Muscle layer of duodenum (tissue), 2 donors: ENCODE measurements around the gene CTIF.
"Not testable (repeated sequence)": the region's sequence is repeated elsewhere in the genome, so short reads cannot be mapped to it uniquely, and the experiment has no call there.

Experiments used
- H3K27ac ChIP-seq: one replicate; pipeline ENCODE4 v1.7.0; 2013; ENCODE audit warnings: mild to moderate bottlenecking, low read length
- H3K27me3 ChIP-seq: one replicate; pipeline ENCODE4 v1.7.0; 2013; ENCODE audit warnings: low read depth, mild to moderate bottlenecking, control low read depth, low read length
- H3K36me3 ChIP-seq, 2 donors: one replicate each; pipeline ENCODE4 v1.7.0; 2013; ENCODE audit warnings: low read length in 2 of 2, control low read depth in 1 of 2, mild to moderate bottlenecking in 1 of 2; ENCODE audit not compliant: insufficient read depth in 2 of 2, control insufficient read depth in 1 of 2
- H3K4me1 ChIP-seq, 2 donors: one replicate each; pipeline ENCODE4 v1.7.0; 2013; ENCODE audit warnings: low read length in 2 of 2, mild to moderate bottlenecking in 2 of 2, control low read depth in 1 of 2, moderate library complexity in 1 of 2; ENCODE audit not compliant: insufficient read depth in 2 of 2, control insufficient read depth in 1 of 2
- H3K4me3 ChIP-seq, 2 donors: one replicate each; pipeline ENCODE4 v1.7.0; 2013; ENCODE audit warnings: low read length in 2 of 2, low read depth in 1 of 2, mild to moderate bottlenecking in 1 of 2
- H3K9me3 ChIP-seq, 2 donors: one replicate each; pipeline ENCODE4 v1.7.0; 2013; ENCODE audit warnings: low read length in 2 of 2, control low read depth in 1 of 2, mild to moderate bottlenecking in 1 of 2; ENCODE audit not compliant: control insufficient read depth in 1 of 2
- donor health status: healthy.

Gene CTIF

DNA sequence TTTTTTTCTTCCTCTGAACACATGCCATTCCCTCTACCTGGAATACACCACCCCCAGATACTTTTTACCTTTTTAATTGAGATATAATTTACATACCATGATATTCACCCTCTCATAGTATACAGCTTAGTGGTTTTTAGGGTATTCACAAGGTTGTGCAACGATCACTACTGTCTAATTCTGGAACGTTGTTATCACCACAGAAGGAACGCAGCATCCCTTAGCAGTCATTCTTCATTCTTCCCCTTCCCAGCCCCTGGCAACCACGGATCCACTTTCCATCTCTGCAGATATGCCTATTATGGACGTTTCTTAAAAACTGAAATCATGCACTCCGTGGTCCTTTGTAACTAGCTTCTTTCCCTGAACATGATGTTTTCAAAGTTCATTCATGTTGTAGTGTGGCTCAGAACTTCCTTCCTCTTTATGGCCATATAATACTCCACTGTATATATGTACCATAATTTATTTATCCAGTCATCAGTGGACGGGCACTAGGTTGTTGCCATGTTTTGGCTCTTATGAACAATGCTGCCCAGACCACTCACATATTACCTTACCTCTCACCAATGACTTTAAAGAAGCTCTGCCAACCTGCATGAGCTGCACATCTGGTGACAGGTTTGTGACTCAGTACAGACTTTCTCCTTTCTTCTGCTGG is 168.9 kb downstream of the CTIF start:
- Histone ChIP-seq H3K36me3 (peaks cover 0 to 5% of the 10 kb centered on the region in 2 donors), H3K4me1 (no peaks in the 10 kb centered on the region), H3K4me3 (no peak overlapping the region), H3K9me3 (no peaks in the 10 kb centered on the region), H3K27ac (no peak overlapping the region), H3K27me3 (no peaks in the 10 kb centered on the region)

DNA sequence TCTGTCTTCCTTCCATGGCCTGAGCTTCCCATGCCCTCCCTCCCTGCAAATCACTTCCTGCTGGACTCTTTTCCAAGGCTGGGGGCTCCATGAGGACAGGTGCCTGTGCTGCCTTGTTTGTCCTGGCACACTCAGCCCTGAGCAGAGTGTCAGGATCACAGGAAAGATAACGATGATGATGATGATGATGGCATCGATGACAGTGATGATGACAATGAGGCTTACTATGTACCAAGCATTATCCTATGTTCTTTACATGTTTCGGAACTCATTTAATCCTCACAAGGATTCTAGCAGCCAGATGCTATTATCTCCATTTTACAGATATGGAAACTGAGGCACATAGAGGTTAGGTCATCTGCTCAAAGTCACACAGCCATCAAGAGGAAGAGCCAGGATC is 170.0 kb downstream of the CTIF start:
- H3K9me3 ChIP-seq: no peaks in the 10 kb centered on the region
- no peaks in the 10 kb centered on the region for H3K4me1 ChIP-seq
- no peak overlapping the region for H3K27ac ChIP-seq
- no peaks in the 10 kb centered on the region for H3K27me3 ChIP-seq
- peaks cover 0 to 10% of the 10 kb centered on the region in 2 donors for H3K36me3 ChIP-seq
- H3K4me3 ChIP-seq: no peak overlapping the region

DNA sequence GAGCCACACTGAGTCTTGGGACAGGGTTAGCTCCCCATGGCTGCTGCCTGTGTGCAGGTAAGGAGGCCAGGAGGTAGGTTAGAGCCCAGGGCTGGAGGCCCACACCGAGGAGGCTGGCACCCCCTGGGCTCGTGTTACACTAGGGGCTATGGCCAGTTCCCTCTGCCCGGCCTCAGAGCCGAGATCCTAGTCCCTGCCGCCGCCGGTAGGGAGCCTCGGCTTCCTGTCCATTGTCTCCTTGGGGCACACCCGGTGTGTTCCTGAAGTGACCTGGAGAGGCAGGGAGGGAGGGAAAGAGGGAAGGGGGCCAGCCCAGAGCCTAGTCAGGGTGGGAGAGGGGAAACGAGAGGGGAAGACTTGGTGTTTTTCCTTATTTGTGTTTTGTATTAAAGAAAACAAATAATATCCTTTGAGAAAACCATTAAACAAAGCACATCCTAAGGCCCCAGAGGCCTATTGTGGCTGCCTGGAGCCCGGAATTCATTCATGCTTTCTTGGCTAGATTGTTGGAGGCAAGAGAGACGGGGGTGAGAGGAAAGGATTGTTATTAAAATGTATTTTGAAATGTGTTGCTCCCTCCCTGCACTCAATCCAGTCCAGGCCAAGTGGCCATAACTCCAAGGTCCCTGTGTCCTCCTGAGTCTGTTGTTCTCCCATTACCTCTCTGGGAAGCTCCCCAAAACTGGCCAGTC is 170.7 kb downstream of the CTIF start:
- Histone ChIP-seq H3K27me3 (no peaks in the 10 kb centered on the region), H3K27ac (no peak overlapping the region), H3K9me3 (no peaks in the 10 kb centered on the region), H3K4me1 (no peaks in the 10 kb centered on the region), H3K4me3 (no peak overlapping the region), H3K36me3 (peaks cover 0 to 10% of the 10 kb centered on the region in 2 donors)

DNA sequence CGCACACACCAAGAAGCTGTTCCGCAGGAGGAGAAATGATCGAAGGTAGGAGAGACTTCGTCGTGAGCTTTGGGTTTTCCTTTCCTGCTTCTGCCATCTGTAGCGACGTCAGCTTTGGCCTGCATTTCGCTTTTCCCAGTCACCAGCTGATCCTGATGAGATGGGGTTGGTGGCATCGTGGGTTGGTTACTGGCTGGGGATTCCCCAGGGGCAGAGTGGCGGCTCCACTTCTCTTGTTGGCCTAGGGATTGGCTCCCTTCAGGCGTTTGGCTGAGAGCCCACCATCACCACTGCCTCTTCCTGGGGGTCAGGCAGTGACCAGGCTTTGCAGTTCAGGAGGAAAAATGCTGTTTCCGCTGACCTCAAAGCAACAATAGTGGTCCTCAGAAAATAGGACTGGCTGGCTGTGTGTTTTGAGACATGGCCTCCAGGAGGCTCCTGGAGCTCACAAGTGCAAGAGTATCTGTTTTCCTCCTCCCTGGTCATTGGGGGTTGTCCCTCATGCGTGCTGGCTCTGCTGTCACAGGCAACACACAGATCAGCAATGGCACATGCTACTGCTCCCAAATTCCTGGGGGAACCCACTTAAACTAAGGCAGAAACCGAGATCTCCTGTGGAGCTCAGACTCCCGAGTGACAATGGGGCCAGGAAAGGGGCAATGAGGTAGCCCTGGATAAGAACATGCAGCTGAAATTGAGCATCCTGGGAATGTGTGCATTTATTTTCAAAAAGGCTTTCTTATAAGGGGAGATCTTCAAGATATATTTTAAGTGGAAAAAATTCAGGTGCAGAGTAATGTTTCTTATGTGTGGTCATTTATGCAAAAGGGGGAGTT is 173.0 kb downstream of the CTIF start:
- no peaks in the 10 kb centered on the region for H3K27me3 ChIP-seq
- H3K4me1 ChIP-seq: no peaks in the 10 kb centered on the region
- H3K27ac ChIP-seq: no peak overlapping the region

DNA sequence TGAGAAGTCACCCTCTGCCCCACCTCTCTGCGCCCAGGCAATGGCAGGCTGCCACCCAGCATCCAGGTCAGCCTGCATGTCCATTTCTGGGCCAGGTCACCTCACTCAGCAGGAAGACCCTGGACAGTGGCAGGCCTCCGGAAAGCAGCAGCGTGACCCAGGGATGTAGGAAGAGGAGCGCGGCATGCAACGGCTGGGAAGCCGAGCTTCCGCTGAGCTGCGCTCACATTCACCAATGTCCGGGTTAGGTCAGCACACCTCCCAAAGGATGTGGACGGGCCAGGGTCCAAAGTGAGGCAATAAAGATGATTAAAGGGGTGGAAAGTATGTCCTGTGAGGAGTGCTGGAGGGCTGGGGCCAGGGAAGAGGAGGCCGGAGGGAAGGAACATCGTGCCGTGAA is 174.5 kb downstream of the CTIF start:
- Histone ChIP-seq H3K27me3 (no peaks in the 10 kb centered on the region), H3K36me3 (peaks cover 0 to 5% of the 10 kb centered on the region in 2 donors), H3K4me3 (no peak overlapping the region), H3K4me1 (no peaks in the 10 kb centered on the region), H3K9me3 (no peaks in the 10 kb centered on the region), H3K27ac (no peak overlapping the region)

More for the DNA sequence above, 173.0 kb downstream of the CTIF start:
- H3K36me3 ChIP-seq: peaks cover 0 to 5% of the 10 kb centered on the region in 2 donors
- no peak overlapping the region for H3K4me3 ChIP-seq
- H3K9me3 ChIP-seq: no peaks in the 10 kb centered on the region

DNA sequence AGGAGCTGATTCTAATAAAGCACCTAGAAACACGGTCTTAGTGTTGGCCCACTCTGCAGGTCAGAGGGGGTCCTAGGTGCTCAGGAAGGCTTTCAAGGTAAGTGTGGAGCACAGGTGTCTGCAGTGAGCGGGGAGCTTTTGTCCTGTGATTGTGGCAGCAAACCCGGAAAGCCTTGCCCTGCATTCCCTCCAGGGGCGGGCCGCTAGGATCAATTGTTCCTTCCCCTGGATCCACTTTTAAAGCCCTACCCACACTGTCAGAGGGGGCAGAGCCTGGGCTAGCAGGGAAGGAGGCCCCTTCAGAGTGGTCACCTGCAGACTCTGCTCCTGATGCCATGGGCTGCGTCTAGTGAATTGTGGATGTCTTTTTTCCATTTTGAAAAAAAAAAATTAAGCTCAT is 176.0 kb downstream of the CTIF start:
- Histone ChIP-seq H3K27me3 (no peaks in the 10 kb centered on the region), H3K27ac (no peak overlapping the region), H3K9me3 (no peaks in the 10 kb centered on the region), H3K4me1 (peaks cover 0 to under 1% of the 10 kb centered on the region in 2 donors), H3K36me3 (peaks cover 0 to 5% of the 10 kb centered on the region in 2 donors), H3K4me3 (no peak overlapping the region)

- Histone ChIP-seq H3K9me3 (no peaks in the 10 kb centered on the region), H3K27ac (no peak overlapping the region), H3K4me3 (no peak overlapping the region), H3K27me3 (no peaks in the 10 kb centered on the region), H3K36me3 (peaks cover 0 to 5% of the 10 kb centered on the region in 2 donors), H3K4me1 (peaks cover 0 to 9% of the 10 kb centered on the region in 2 donors)
Measured at GRCh38 chr18:48715711-48716361, 177.0 kb downstream of the CTIF start.

- H3K4me1 ChIP-seq, H3K4me3 ChIP-seq, H3K27ac ChIP-seq, H3K27me3 ChIP-seq, H3K36me3 ChIP-seq, H3K9me3 ChIP-seq: not testable (repeated sequence)
Measured at GRCh38 chr18:48717227-48717626, 178.4 kb downstream of the CTIF start.

DNA sequence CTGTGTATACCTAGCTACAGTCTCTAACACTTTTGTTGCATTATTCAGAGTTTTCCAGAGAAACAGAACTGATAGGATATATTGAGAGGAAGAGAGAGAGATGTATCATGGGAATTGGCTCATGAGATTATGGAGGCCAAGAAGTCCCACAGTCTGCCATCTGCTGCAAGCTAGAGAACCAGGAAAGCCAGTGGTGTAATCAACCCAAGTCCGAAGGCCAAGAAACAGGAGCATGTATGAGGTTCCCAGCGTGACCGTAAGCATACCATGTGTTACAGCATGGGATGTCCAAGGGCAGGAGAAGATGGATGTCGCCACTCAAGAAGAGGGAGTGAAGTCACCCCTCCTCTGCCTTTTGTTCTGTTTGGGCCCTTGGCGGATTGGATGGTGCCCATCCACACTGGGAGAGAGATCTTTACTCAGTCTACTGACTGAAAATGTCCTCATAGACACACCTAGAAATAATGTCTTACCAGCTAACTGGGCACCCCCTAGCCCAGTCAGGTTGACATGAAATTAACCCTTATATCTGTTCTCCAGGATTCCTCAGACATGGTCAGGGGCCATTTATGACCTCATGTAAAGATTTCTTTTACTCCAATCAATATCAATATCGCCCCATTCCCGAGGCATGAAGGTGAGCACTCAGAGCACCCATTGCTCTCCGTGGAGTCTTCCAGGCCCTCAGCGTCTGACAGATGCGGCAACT is 179.6 kb downstream of the CTIF start:
- Histone ChIP-seq H3K9me3 (no peaks in the 10 kb centered on the region), H3K27ac (no peak overlapping the region), H3K36me3 (peaks cover 0 to under 1% of the 10 kb centered on the region in 2 donors), H3K4me1 (peaks cover 0 to 9% of the 10 kb centered on the region in 2 donors), H3K27me3 (no peaks in the 10 kb centered on the region), H3K4me3 (no peak overlapping the region)

GRCh38 chr18:48719388-48719787 is 180.6 kb downstream of the CTIF start:
- no peaks in the 10 kb centered on the region for H3K9me3 ChIP-seq
- H3K27ac ChIP-seq: no peak overlapping the region
- H3K4me1 ChIP-seq: peaks cover 0 to 9% of the 10 kb centered on the region in 2 donors
- no peaks in the 10 kb centered on the region for H3K36me3 ChIP-seq
- H3K27me3 ChIP-seq: no peaks in the 10 kb centered on the region
- no peak overlapping the region for H3K4me3 ChIP-seq
